DND-41 (cell line): ENCODE data around the gene NEBL.

Experiments
- ATAC-seq: fragments of 200-7000 bp; cut with Tn5 transposase; 3 replicates; pipeline ENCODE4 v1.9.1; 2021; ENCODE audit warnings: low read depth; ENCODE audit not compliant: insufficient read depth
- DNase-seq: peaks from one replicate; pipeline ENCODE4 v3.0.0-alpha.2; 2020
- H2AFZ ChIP-seq: 2 replicates; pipeline ENCODE4 v1.6.0; 2012; ENCODE audit warnings: low read depth, low read length
- H3K27ac ChIP-seq: 2 replicates; pipeline ENCODE4 v1.5.1; 2012; ENCODE audit warnings: low read length, inconsistent platforms
- H3K27me3 ChIP-seq: fragments of 200-600 bp; sonication (generic); 2 replicates; pipeline ENCODE4 v1.6.0; 2012; ENCODE audit warnings: low read length, mild to moderate bottlenecking, inconsistent platforms; ENCODE audit not compliant: insufficient read depth, poor library complexity
- H3K36me3 ChIP-seq: 2 replicates; pipeline ENCODE4 v1.5.1; 2012; ENCODE audit warnings: low read length, inconsistent platforms; ENCODE audit not compliant: insufficient read depth
- H3K4me1 ChIP-seq: 2 replicates; pipeline ENCODE4 v1.5.1; 2012; ENCODE audit warnings: mild to moderate bottlenecking, low read length; ENCODE audit not compliant: insufficient read depth
- H3K4me2 ChIP-seq: 2 replicates; pipeline ENCODE4 v1.6.0; 2012; ENCODE audit warnings: mild to moderate bottlenecking, moderate library complexity, low read length, inconsistent platforms; ENCODE audit not compliant: insufficient read depth
- H3K4me3 ChIP-seq, 2 experiments: fragments of 200-600 bp in 1 of 2; shearing (Covaris generic) in 1 of 2; 2 replicates each; pipeline ENCODE4 v1.5.1; 2012 to 2016; ENCODE audit warnings: inconsistent platforms in 2 of 2, low read length in 2 of 2, mild to moderate bottlenecking in 2 of 2, low read depth in 1 of 2, moderate library complexity in 1 of 2
- H3K79me2 ChIP-seq: 2 replicates; pipeline ENCODE4 v1.6.0; 2012; ENCODE audit warnings: low read length, inconsistent platforms; ENCODE audit not compliant: insufficient read depth
- H3K9ac ChIP-seq: 2 replicates; pipeline ENCODE4 v1.6.0; 2012; ENCODE audit warnings: low read depth, mild to moderate bottlenecking, inconsistent platforms, low read length, moderate library complexity
- H3K9me3 ChIP-seq: 2 replicates; pipeline ENCODE4 v1.5.1; 2012; ENCODE audit warnings: low read length, moderate library complexity, mild to moderate bottlenecking, inconsistent platforms; ENCODE audit not compliant: insufficient read depth, severe bottlenecking
- H4K20me1 ChIP-seq: 2 replicates; pipeline ENCODE4 v1.6.0; 2012; ENCODE audit warnings: low read length; ENCODE audit not compliant: insufficient read depth
- CTCF ChIP-seq: IDR thresholded peaks from 2 replicates; pipeline ENCODE4 v1.5.1; 2012; ENCODE audit warnings: borderline replicate concordance, low read length, moderate library complexity, mild to moderate bottlenecking; ENCODE audit not compliant: poor library complexity, severe bottlenecking; ENCODE audit errors: extremely low read depth
- EZH2 ChIP-seq: IDR thresholded peaks from 3 replicates; pipeline ENCODE4 v1.6.1; 2012; ENCODE audit warnings: borderline replicate concordance, low read depth, mild to moderate bottlenecking, moderate library complexity, low read length, inconsistent platforms; ENCODE audit not compliant: severe bottlenecking

Gene NEBL

GRCh38 chr10:20785174-20785573 is 111.9 kb downstream of the NEBL start:
- no peaks in the 10 kb centered on the region for H3K4me1 ChIP-seq
- H3K9ac ChIP-seq: no peak overlapping the region
- DNase-seq (no peak), ATAC-seq (no peak)
- H3K9me3 ChIP-seq: no peaks in the 10 kb centered on the region
- no peaks in the 10 kb centered on the region for H3K79me2 ChIP-seq
- no peak overlapping the region for H3K4me3 ChIP-seq
- TF ChIP-seq CTCF (no peak), EZH2 (no peak)
- no peak overlapping the region for H3K4me2 ChIP-seq
- H3K27ac ChIP-seq: no peak overlapping the region
- no peak overlapping the region for H2AFZ ChIP-seq
- no peaks in the 10 kb centered on the region for H4K20me1 ChIP-seq
- H3K27me3 ChIP-seq: no peaks in the 10 kb centered on the region
- H3K36me3 ChIP-seq: no peaks in the 10 kb centered on the region

GRCh38 chr10:20778008-20778757 is 118.9 kb downstream of the NEBL start:
- no peak overlapping the region for H3K27ac ChIP-seq
- no peaks in the 10 kb centered on the region for H4K20me1 ChIP-seq
- H3K36me3 ChIP-seq: no peaks in the 10 kb centered on the region
- no peak overlapping the region for H3K4me2 ChIP-seq
- TF ChIP-seq CTCF (no peak), EZH2 (no peak)
- ATAC-seq: no peak
- H3K4me1 ChIP-seq: no peaks in the 10 kb centered on the region
- DNase-seq: no peak
- H3K9me3 ChIP-seq: no peaks in the 10 kb centered on the region
- H3K9ac ChIP-seq: no peak overlapping the region
- no peak overlapping the region for H2AFZ ChIP-seq
- H3K79me2 ChIP-seq: no peaks in the 10 kb centered on the region
- no peak overlapping the region for H3K4me3 ChIP-seq
- no peaks in the 10 kb centered on the region for H3K27me3 ChIP-seq

- Histone ChIP-seq H2AFZ (no peak overlapping the region), H3K4me1 (no peaks in the 10 kb centered on the region), H4K20me1 (no peaks in the 10 kb centered on the region), H3K27ac (no peak overlapping the region), H3K4me2 (no peak overlapping the region), H3K9me3 (no peaks in the 10 kb centered on the region), H3K9ac (no peak overlapping the region), H3K4me3 (no peak overlapping the region), H3K79me2 (no peaks in the 10 kb centered on the region), H3K27me3 (no peaks in the 10 kb centered on the region), H3K36me3 (no peaks in the 10 kb centered on the region)
- ATAC-seq (no peak), DNase-seq (no peak)
- no peak for TF ChIP-seq CTCF
- no peak for TF ChIP-seq EZH2
Observed at GRCh38 chr10:20776384-20777118, 120.6 kb downstream of the NEBL start.

- no peak overlapping the region for H3K4me2 ChIP-seq
- ATAC-seq (no peak), DNase-seq (no peak)
- no peaks in the 10 kb centered on the region for H3K4me1 ChIP-seq
- no peak overlapping the region for H3K9ac ChIP-seq
- no peaks in the 10 kb centered on the region for H3K79me2 ChIP-seq
- no peak overlapping the region for H2AFZ ChIP-seq
- H4K20me1 ChIP-seq: no peaks in the 10 kb centered on the region
- no peak overlapping the region for H3K4me3 ChIP-seq
- H3K36me3 ChIP-seq: no peaks in the 10 kb centered on the region
- H3K9me3 ChIP-seq: no peaks in the 10 kb centered on the region
- TF ChIP-seq EZH2: no peak
- TF ChIP-seq CTCF: no peak
- H3K27me3 ChIP-seq: no peaks in the 10 kb centered on the region
- H3K27ac ChIP-seq: no peak overlapping the region
Observed at GRCh38 chr10:20771051-20771450, 126.1 kb downstream of the NEBL start.
